ENCODE results near the gene ZCCHC3. TPM values are rescaled to one million over a fixed set of nuclear protein-coding genes. Genes with fewer than 3 reads are reported as not detected.
A peak's percentile ranks its signal among the peaks of the same experiment; 100 is the strongest.

ZCCHC3 gene
- total RNA-seq, 1 experiment from 2014 or later = 43.6 TPM

- TF ChIP-seq CTCF (IDR thresholded peaks at IDR 0.05) (no peak), E2F5 (CRISPR knock-in tag; IDR thresholded peaks at IDR 0.05) (no peak), USF1 (CRISPR knock-in tag; IDR thresholded peaks at IDR 0.05) (no peak)
Measured at GRCh38 chr20:343107-343506, 45.7 kb downstream of the ZCCHC3 start (continued).

- TF ChIP-seq NR1H2 (CRISPR knock-in tag; IDR thresholded peaks at IDR 0.05) (no peak), STAT6 (CRISPR knock-in tag; conservative IDR thresholded peaks at IDR 0.05; ENCODE audit: low read depth) (no peak), RELA (CRISPR knock-in tag; IDR thresholded peaks at IDR 0.05; ENCODE audit: borderline replicate concordance) (no peak), ETV6 (CRISPR knock-in tag; IDR thresholded peaks at IDR 0.05) (no peak), NFATC4 (CRISPR knock-in tag; IDR thresholded peaks at IDR 0.05) (no peak), NFYB (CRISPR knock-in tag; conservative IDR thresholded peaks at IDR 0.05; ENCODE audit: low read depth) (no peak), SMAD3 (CRISPR knock-in tag; IDR thresholded peaks at IDR 0.05; ENCODE audit: borderline replicate concordance) (no peak), EMX1 (CRISPR knock-in tag; IDR thresholded peaks at IDR 0.05) (no peak), E2F5 (CRISPR knock-in tag; IDR thresholded peaks at IDR 0.05) (no peak), ZNF121 (CRISPR knock-in tag; IDR thresholded peaks at IDR 0.05) (no peak), ATF3 (CRISPR knock-in tag; conservative IDR thresholded peaks at IDR 0.05) (no peak), ZNF281 (CRISPR knock-in tag; IDR thresholded peaks at IDR 0.05) (no peak)
- 0 out of 2 replicates have a peak overlapping the region, but pooled peaks have one; percentile 40 for H3K27ac Mint-ChIP-seq
Measured at GRCh38 chr20:346033-346639, 48.8 kb downstream of the ZCCHC3 start.

More at GRCh38 chr20:346033-346639, 48.8 kb downstream of the ZCCHC3 start:
- CTCF ChIA-PET = interaction anchor here (0.7 to 4.2 kb wide), 4 partner anchors 15 to 299 kb away, joined by 3 to 37 read pairs (median 8); no protein-coding TSS in a partner anchor
- Mint-ChIP-seq H3K36me3 (peaks cover 2% of the 10 kb centered on the region; the same call in 1 of the 2 replicates), H3K4me3 (peak overlapping the region; percentile 90), H3K27me3 (ENCODE audit: low read depth) (peaks cover 28% of the 10 kb centered on the region), H3K9me3 (no peaks in the 10 kb centered on the region; the same call in 1 of the 2 replicates), H3K4me1 (peaks cover 17% of the 10 kb centered on the region)
- DNase-seq (ENCODE audit: low spot score) = no peak
- POLR2A ChIA-PET = interaction anchor here (1.4 to 1.7 kb wide), 3 partner anchors 12 to 44 kb away, joined by 4 to 7 read pairs (median 5); no protein-coding TSS in a partner anchor
- no peak for ATAC-seq

Data from WTC11 (cell line).